Measurements from ENCODE around the gene ZNF778.

DNA sequence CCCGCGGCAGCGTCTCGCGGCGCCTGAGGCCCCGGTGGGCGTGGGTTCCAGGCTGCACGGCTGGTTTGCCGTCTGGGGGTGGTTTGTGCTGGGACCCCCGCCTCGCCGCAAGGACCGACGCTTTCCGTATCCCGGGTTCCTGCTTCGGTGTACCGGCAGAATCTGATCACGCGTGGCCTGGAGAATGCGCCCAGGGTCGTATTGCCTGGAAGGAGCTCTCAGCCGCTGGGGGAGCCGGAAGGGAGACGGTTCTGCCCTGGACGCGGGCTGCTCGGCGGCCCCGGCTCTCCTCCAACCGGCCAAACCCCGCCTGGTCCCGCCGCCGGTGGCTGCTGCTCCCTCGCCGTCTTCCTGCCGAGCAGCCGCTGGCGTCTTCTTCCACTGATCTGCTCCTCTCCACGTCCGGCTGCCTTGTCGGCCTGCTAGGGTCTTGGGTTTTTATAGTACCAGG lies 39.8 kb downstream of the ZNF778 start:
- TF ChIP-seq CTCF (IDR thresholded peaks at IDR 0.05) (no peak), POLR2A (IDR thresholded peaks at IDR 0.05) (no peak)

All from body of pancreas (tissue), 4 donors.